Measurements from ENCODE around the gene GMDS.

GMDS gene

DNA sequence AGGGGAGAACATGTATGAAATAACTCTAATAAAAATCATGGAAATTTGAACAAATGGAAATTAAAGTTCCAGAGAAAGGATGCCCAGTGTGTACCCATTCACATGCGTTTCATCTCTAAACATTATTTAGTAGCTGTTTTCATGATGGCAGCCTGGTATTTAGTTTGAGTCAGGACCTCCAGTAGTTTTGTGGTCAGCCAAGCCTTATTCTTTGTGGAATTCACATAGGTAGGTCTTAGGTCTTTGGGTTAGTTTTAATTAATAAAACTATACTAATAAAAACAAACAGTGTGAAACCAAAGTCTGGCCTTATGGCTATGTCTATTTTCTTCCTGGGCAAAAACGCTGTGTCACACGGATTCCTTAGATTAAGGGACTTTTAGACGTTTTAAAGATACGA lies 497.9 kb downstream of the GMDS start:
- H4K20me1 ChIP-seq (ENCODE audit: insufficient read depth, low read length): no peaks in the 10 kb centered on the region
- no peak overlapping the region for H3K4me3 ChIP-seq (ENCODE audit: low read depth in 1 of 2, low read length in 2 of 2)
- no peaks in the 10 kb centered on the region for H3K79me2 ChIP-seq (ENCODE audit: insufficient read depth, low read length)
- H2AFZ ChIP-seq (ENCODE audit: low read depth, low read length): no peak overlapping the region
- no peak overlapping the region for H3K4me2 ChIP-seq (ENCODE audit: insufficient read depth, low read length)
- DNase-seq (no peak), ATAC-seq (ENCODE audit: insufficient read depth, low read depth) (no peak)
- TF ChIP-seq, protein P1, sequence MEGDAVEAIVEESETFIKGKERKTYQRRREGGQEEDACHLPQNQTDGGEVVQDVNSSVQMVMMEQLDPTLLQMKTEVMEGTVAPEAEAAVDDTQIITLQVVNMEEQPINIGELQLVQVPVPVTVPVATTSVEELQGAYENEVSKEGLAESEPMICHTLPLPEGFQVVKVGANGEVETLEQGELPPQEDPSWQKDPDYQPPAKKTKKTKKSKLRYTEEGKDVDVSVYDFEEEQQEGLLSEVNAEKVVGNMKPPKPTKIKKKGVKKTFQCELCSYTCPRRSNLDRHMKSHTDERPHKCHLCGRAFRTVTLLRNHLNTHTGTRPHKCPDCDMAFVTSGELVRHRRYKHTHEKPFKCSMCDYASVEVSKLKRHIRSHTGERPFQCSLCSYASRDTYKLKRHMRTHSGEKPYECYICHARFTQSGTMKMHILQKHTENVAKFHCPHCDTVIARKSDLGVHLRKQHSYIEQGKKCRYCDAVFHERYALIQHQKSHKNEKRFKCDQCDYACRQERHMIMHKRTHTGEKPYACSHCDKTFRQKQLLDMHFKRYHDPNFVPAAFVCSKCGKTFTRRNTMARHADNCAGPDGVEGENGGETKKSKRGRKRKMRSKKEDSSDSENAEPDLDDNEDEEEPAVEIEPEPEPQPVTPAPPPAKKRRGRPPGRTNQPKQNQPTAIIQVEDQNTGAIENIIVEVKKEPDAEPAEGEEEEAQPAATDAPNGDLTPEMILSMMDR (IDR thresholded peaks at IDR 0.05; ENCODE audit: borderline replicate concordance, extremely low read depth, low read length, poor library complexity, severe bottlenecking): no peak
- TF ChIP-seq EZH2 (IDR thresholded peaks at IDR 0.05; ENCODE audit: borderline replicate concordance, low read depth, low read length, severe bottlenecking): no peak
- no peaks in the 10 kb centered on the region for H3K36me3 ChIP-seq (ENCODE audit: insufficient read depth, low read length)
- no peaks in the 10 kb centered on the region for H3K4me1 ChIP-seq (ENCODE audit: insufficient read depth, low read length)
- no peaks in the 10 kb centered on the region for H3K27me3 ChIP-seq (ENCODE audit: insufficient read depth, low read length, poor library complexity)
- H3K27ac ChIP-seq (ENCODE audit: low read length): no peak overlapping the region
- no peak overlapping the region for H3K9ac ChIP-seq (ENCODE audit: low read depth, low read length)
- peaks cover 2% of the 10 kb centered on the region for H3K9me3 ChIP-seq (ENCODE audit: insufficient read depth, low read length, severe bottlenecking)

DNA sequence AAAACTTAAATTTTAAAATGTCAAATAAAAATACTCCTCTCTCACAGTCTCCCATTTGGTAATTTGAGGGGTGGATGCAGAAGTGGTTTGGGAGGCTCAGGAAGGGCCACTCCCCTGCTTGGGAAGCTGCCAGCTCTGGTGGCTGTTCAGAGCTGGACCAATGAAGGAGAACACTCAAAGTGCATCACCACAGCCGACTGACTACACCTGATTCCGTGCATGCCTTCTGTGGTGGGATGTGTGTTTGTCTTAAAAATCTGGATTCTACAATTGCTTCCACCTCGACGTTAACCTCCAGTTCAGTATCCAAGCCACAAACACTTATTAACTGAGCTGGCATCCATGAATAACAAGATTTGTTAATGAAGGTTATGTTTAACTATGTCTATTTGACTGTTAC lies 498.4 kb downstream of the GMDS start:
- Histone ChIP-seq H3K27me3 (ENCODE audit: insufficient read depth, low read length, poor library complexity) (no peaks in the 10 kb centered on the region), H2AFZ (ENCODE audit: low read depth, low read length) (no peak overlapping the region), H4K20me1 (ENCODE audit: insufficient read depth, low read length) (no peaks in the 10 kb centered on the region), H3K36me3 (ENCODE audit: insufficient read depth, low read length) (no peaks in the 10 kb centered on the region), H3K79me2 (ENCODE audit: insufficient read depth, low read length) (no peaks in the 10 kb centered on the region), H3K9me3 (ENCODE audit: insufficient read depth, low read length, severe bottlenecking) (peaks cover 2% of the 10 kb centered on the region), H3K27ac (ENCODE audit: low read length) (no peak overlapping the region), H3K4me1 (ENCODE audit: insufficient read depth, low read length) (no peaks in the 10 kb centered on the region), H3K4me3 (ENCODE audit: low read depth in 1 of 2, low read length in 2 of 2) (no peak overlapping the region), H3K4me2 (ENCODE audit: insufficient read depth, low read length) (no peak overlapping the region), H3K9ac (ENCODE audit: low read depth, low read length) (no peak overlapping the region)
- TF ChIP-seq EZH2 (IDR thresholded peaks at IDR 0.05; ENCODE audit: borderline replicate concordance, low read depth, low read length, severe bottlenecking): no peak
- TF ChIP-seq, protein P1 (IDR thresholded peaks at IDR 0.05; ENCODE audit: borderline replicate concordance, extremely low read depth, low read length, poor library complexity, severe bottlenecking): no peak
- ATAC-seq (ENCODE audit: insufficient read depth, low read depth) (no peak), DNase-seq (no peak)

DNA sequence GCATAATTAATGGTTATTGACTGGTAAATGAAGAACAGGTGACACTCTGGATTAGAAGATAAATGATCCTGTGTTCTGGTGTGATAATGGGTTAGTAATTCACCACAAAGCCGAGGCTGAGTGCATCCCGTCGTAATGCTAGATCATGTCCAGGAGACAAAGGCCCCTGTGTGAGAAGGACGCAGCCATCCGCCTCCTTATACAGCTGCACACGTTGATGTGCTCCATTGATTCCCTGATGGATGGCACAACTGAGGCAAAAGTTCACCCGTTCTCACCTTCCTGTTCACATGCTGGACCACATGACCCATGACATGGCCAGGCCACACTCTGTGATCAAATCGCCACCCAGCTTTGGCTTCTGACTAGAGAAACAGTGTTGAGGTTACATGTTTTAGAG lies 499.6 kb downstream of the GMDS start:
- Histone ChIP-seq H3K9ac (ENCODE audit: low read depth, low read length) (no peak overlapping the region), H2AFZ (ENCODE audit: low read depth, low read length) (no peak overlapping the region), H3K79me2 (ENCODE audit: insufficient read depth, low read length) (no peaks in the 10 kb centered on the region), H4K20me1 (ENCODE audit: insufficient read depth, low read length) (no peaks in the 10 kb centered on the region), H3K4me2 (ENCODE audit: insufficient read depth, low read length) (no peak overlapping the region), H3K9me3 (ENCODE audit: insufficient read depth, low read length, severe bottlenecking) (no peaks in the 10 kb centered on the region), H3K27ac (ENCODE audit: low read length) (no peak overlapping the region), H3K4me1 (ENCODE audit: insufficient read depth, low read length) (no peaks in the 10 kb centered on the region), H3K4me3 (ENCODE audit: low read depth in 1 of 2, low read length in 2 of 2) (no peak overlapping the region), H3K36me3 (ENCODE audit: insufficient read depth, low read length) (no peaks in the 10 kb centered on the region), H3K27me3 (ENCODE audit: insufficient read depth, low read length, poor library complexity) (no peaks in the 10 kb centered on the region)
- TF ChIP-seq, protein P1 (IDR thresholded peaks at IDR 0.05; ENCODE audit: borderline replicate concordance, extremely low read depth, low read length, poor library complexity, severe bottlenecking): no peak
- TF ChIP-seq EZH2 (IDR thresholded peaks at IDR 0.05; ENCODE audit: borderline replicate concordance, low read depth, low read length, severe bottlenecking): no peak
- ATAC-seq (ENCODE audit: insufficient read depth, low read depth) (no peak), DNase-seq (no peak)

DNA sequence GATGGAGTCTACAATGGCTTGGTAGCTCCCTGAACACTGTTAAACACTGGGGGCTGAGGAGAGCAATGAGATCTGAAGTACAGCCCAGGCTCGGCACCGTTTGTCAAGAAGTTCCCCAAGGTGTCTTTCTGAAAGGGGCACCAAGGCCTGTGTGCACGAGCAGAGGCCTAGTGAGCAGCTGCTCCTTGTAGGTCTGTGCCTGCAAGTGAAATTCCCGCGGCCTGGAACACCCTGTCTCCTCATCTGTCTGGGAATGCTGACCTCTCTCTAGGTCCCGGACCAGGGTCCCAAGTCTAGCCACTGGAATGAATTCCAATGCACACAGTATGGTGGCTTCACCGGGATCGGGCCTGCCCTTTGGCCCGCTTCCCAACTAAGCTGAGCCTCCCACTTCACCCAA lies 500.9 kb downstream of the GMDS start:
- H3K27me3 ChIP-seq (ENCODE audit: insufficient read depth, low read length, poor library complexity): no peaks in the 10 kb centered on the region
- H3K36me3 ChIP-seq (ENCODE audit: insufficient read depth, low read length): no peaks in the 10 kb centered on the region
- H2AFZ ChIP-seq (ENCODE audit: low read depth, low read length): no peak overlapping the region
- no peak overlapping the region for H3K9ac ChIP-seq (ENCODE audit: low read depth, low read length)
- H3K4me3 ChIP-seq (ENCODE audit: low read depth in 1 of 2, low read length in 2 of 2): no peak overlapping the region
- H4K20me1 ChIP-seq (ENCODE audit: insufficient read depth, low read length): no peaks in the 10 kb centered on the region
- H3K4me2 ChIP-seq (ENCODE audit: insufficient read depth, low read length): no peak overlapping the region
- no peaks in the 10 kb centered on the region for H3K4me1 ChIP-seq (ENCODE audit: insufficient read depth, low read length)
- DNase-seq (no peak), ATAC-seq (ENCODE audit: insufficient read depth, low read depth) (no peak)
- no peak overlapping the region for H3K27ac ChIP-seq (ENCODE audit: low read length)
- TF ChIP-seq, protein P1 (IDR thresholded peaks at IDR 0.05; ENCODE audit: borderline replicate concordance, extremely low read depth, low read length, poor library complexity, severe bottlenecking): no peak
- no peak for TF ChIP-seq EZH2 (IDR thresholded peaks at IDR 0.05; ENCODE audit: borderline replicate concordance, low read depth, low read length, severe bottlenecking)
- H3K79me2 ChIP-seq (ENCODE audit: insufficient read depth, low read length): no peaks in the 10 kb centered on the region
- H3K9me3 ChIP-seq (ENCODE audit: insufficient read depth, low read length, severe bottlenecking): no peaks in the 10 kb centered on the region

Measured in DND-41 (cell line).